SU-DHL-6 (cell line): ENCODE data around the gene METTL6.

Experiments
- CTCF ChIP-seq: fragments of 200-600 bp; sonication (generic); IDR thresholded peaks from one replicate; pipeline ENCODE4 v1.5.1; 2017; ENCODE audit warnings: antibody characterized with exemption, mild to moderate bottlenecking, low read length, moderate library complexity; ENCODE audit not compliant: insufficient read depth, poor library complexity, severe bottlenecking
- EZH2phosphoT487 ChIP-seq: fragments of 200-600 bp; sonication (generic), shearing (Covaris generic); conservative IDR thresholded peaks from 2 replicates; pipeline ENCODE4 v1.6.1; 2018; ENCODE audit warnings: mild to moderate bottlenecking, antibody characterized with exemption, low read length, moderate library complexity, mixed read lengths

- TF ChIP-seq CTCF (no peak), EZH2phosphoT487 (no peak)
These were observed 41.3 kb downstream of the METTL6 start for GRCh38 chr3:15385901-15386653.
